ENCODE data around the gene SLC1A2. TPM values are rescaled to one million over a fixed set of nuclear protein-coding genes. Genes with fewer than 3 reads are reported as not detected.

The SLC1A2 gene
- total RNA-seq, 4 donors from 2014 or later: 0.27 to 0.80 (median 0.79) TPM; not detected in 1

DNA sequence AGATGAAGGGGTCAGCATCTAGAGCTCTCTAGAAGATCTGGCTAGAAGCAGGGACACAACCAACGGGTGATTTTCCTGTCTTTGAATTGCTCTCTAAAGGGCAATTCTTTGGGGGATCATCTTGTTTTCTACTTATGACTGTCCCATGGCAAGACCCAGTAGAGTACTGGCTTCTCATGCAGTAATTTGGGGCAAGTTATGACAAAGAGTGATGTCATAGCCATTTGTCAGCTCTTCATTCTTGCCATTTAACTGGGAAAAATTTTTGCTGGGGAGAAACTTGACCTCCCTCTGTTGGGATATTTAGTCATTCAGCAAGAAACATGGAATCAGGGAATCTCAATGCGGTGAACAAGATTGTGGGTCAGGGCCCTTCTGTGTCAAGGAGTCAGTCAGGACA lies 80.4 kb downstream of the SLC1A2 start:
- intact Hi-C loops (cut with DNase I; ENCODE audit: low total_unique reads) (no loop called here), in situ Hi-C loops (cut with MboI; ENCODE audit: low pct_ligation_motif_present in 1 of 4, low pct_unique_long_range_greater_than_20kb in 1 of 4, low sequenced_read_pairs in 3 of 4) (no loop called here)
- H3K9me3 ChIP-seq: no peaks in the 10 kb centered on the region
- no peak for DNase-seq
- H3K4me1 ChIP-seq: no peaks in the 10 kb centered on the region
- no peak overlapping the region for H3K4me3 ChIP-seq
- TF ChIP-seq POLR2AphosphoS5 (IDR thresholded peaks at IDR 0.05) (no peak), POLR2A (IDR thresholded peaks at IDR 0.05) (no peak), EP300 (IDR thresholded peaks at IDR 0.05; ENCODE audit: low read depth) (no peak)
- TF ChIP-seq, protein P1, sequence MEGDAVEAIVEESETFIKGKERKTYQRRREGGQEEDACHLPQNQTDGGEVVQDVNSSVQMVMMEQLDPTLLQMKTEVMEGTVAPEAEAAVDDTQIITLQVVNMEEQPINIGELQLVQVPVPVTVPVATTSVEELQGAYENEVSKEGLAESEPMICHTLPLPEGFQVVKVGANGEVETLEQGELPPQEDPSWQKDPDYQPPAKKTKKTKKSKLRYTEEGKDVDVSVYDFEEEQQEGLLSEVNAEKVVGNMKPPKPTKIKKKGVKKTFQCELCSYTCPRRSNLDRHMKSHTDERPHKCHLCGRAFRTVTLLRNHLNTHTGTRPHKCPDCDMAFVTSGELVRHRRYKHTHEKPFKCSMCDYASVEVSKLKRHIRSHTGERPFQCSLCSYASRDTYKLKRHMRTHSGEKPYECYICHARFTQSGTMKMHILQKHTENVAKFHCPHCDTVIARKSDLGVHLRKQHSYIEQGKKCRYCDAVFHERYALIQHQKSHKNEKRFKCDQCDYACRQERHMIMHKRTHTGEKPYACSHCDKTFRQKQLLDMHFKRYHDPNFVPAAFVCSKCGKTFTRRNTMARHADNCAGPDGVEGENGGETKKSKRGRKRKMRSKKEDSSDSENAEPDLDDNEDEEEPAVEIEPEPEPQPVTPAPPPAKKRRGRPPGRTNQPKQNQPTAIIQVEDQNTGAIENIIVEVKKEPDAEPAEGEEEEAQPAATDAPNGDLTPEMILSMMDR (IDR thresholded peaks at IDR 0.05): no peak
- H3K27ac ChIP-seq: no peak overlapping the region
- WGBS, 2 donors (ENCODE audit: low coverage in 1 of 2): 86 to 100% methylated on average over 1 to 2 of the region's 2 CpGs
- no peaks in the 10 kb centered on the region for H3K36me3 ChIP-seq
- no peaks in the 10 kb centered on the region for H3K27me3 ChIP-seq

DNA sequence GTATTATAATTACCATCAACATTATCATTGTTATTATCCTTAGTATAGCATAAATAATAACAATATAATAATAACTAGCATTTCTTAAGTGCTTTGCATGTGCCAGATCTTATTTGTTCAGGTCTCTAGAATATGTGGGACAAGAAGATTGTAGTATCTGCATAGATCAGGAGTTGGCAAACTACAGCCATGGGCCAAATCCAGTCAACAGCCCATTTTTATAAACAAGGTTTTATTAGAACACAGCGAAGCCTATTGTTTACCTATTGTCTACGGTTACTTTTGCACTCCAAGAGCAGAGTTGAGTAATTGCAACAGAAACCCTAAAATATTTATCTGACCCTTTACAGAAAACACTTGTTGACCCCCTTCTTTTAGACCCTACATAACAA lies 81.4 kb downstream of the SLC1A2 start:
- in situ Hi-C loops (cut with MboI; ENCODE audit: low pct_ligation_motif_present in 1 of 4, low pct_unique_long_range_greater_than_20kb in 1 of 4, low sequenced_read_pairs in 3 of 4): no loop called here
- no peaks in the 10 kb centered on the region for H3K4me1 ChIP-seq
- no peak for DNase-seq
- no peaks in the 10 kb centered on the region for H3K36me3 ChIP-seq
- TF ChIP-seq POLR2A (IDR thresholded peaks at IDR 0.05): no peak
- TF ChIP-seq, protein P1 (IDR thresholded peaks at IDR 0.05): no peak
- no peak for TF ChIP-seq EP300 (IDR thresholded peaks at IDR 0.05; ENCODE audit: low read depth)
- TF ChIP-seq POLR2AphosphoS5 (IDR thresholded peaks at IDR 0.05): no peak
- no peaks in the 10 kb centered on the region for H3K27me3 ChIP-seq
- H3K27ac ChIP-seq: no peak overlapping the region
- no peaks in the 10 kb centered on the region for H3K9me3 ChIP-seq
- intact Hi-C loops (cut with DNase I; ENCODE audit: low total_unique reads): no loop called here
- no peak overlapping the region for H3K4me3 ChIP-seq
- WGBS, 2 donors (ENCODE audit: low coverage in 1 of 2): 82 to 94% methylated on average over 2 of the region's 2 CpGs

DNA sequence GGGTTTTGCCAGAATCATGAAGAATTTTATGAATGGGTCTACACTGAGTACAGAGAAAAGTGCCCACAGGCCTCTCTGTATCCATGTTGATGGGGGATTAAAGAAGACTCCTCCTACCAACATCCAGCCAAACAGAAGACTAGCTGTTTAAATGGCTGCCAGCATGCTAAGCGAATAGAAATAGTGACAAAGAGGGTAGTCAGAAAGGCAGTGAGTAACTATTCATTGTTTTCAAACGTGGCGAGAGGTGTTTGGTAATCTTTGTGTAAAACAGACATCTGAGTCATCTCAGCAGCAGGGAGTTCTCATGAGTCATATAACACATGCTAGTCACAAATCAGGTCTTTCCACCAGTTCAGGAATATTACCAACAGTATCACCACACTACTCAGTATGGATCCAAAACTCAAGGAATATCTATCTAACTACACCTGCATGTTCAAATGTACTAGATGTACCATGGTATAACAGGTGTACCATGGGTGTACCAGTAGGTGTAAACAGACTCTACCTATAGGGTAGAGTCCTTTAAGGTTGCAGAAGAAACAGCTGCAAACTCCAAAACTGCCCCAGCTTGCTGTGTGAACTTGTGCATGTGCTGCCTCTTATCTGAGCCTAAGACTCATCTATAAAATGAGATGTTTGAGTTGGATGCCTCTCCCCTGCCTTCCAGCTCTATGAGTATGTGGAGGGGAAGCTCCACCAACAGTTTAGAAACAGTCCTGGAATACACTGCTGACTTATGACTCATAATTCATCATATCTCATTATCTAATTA lies 82.0 kb downstream of the SLC1A2 start:
- in situ Hi-C loops (cut with MboI; ENCODE audit: low pct_ligation_motif_present in 1 of 4, low pct_unique_long_range_greater_than_20kb in 1 of 4, low sequenced_read_pairs in 3 of 4): no loop called here
- 47% methylated on average over 3 of the region's 3 CpGs; no CpG with 5 or more reads in 1 of the 2 donors for WGBS, 2 donors (ENCODE audit: low coverage in 1 of 2)
- no peak overlapping the region for H3K27ac ChIP-seq

DNA sequence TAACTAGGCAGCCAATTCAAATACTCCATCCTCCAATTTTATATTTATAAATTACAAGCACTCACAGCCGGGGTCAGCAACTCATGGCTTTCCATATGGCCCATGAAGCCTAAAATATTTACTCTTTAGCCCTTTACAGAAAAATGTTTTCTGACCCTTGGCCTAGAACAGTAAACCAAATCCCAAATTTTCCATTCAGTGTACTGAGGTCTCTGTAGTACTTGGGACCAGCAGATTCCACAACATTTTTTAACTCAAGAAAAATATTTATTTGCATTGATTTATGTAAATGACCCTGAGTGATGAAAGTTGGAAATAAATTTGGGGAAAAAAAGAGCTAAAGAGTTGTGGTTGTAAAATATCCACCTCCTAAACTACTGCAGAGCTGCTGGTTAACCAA lies 82.6 kb downstream of the SLC1A2 start:
- H3K27me3 ChIP-seq: no peaks in the 10 kb centered on the region
- no peak overlapping the region for H3K27ac ChIP-seq
- in situ Hi-C loops (cut with MboI; ENCODE audit: low pct_ligation_motif_present in 1 of 4, low pct_unique_long_range_greater_than_20kb in 1 of 4, low sequenced_read_pairs in 3 of 4) (no loop called here), intact Hi-C loops (cut with DNase I; ENCODE audit: low total_unique reads) (no loop called here)
- H3K4me1 ChIP-seq: no peaks in the 10 kb centered on the region
- 79 to 80% methylated on average over 1 of the region's 1 CpG for WGBS, 2 donors (ENCODE audit: low coverage in 1 of 2)
- no peak overlapping the region for H3K4me3 ChIP-seq
- TF ChIP-seq POLR2AphosphoS5 (IDR thresholded peaks at IDR 0.05): no peak
- TF ChIP-seq, protein P1 (IDR thresholded peaks at IDR 0.05): no peak
- H3K36me3 ChIP-seq: no peaks in the 10 kb centered on the region
- DNase-seq: no peak
- no peaks in the 10 kb centered on the region for H3K9me3 ChIP-seq

More for the DNA sequence above, 82.0 kb downstream of the SLC1A2 start:
- intact Hi-C loops (cut with DNase I; ENCODE audit: low total_unique reads): no loop called here
- Histone ChIP-seq H3K9me3 (no peaks in the 10 kb centered on the region), H3K27me3 (no peaks in the 10 kb centered on the region), H3K4me3 (no peak overlapping the region), H3K36me3 (no peaks in the 10 kb centered on the region), H3K4me1 (no peaks in the 10 kb centered on the region)
- TF ChIP-seq EP300 (IDR thresholded peaks at IDR 0.05; ENCODE audit: low read depth) (no peak), POLR2AphosphoS5 (IDR thresholded peaks at IDR 0.05) (no peak), POLR2A (IDR thresholded peaks at IDR 0.05) (no peak)
- TF ChIP-seq, protein P1 (IDR thresholded peaks at IDR 0.05): no peak
- DNase-seq: no peak
